ENCODE data around the gene ITIH1.

- TF ChIP-seq EZH2 (IDR thresholded peaks at IDR 0.05): no peak
- TF ChIP-seq CTCF (IDR thresholded peaks at IDR 0.05): no peak
- TF ChIP-seq EZH2phosphoT487 (IDR thresholded peaks at IDR 0.05): no peak
These were observed 22.7 kb downstream of the ITIH1 start for GRCh38 chr3:52800079-52800478.

All from neural progenitor cell (in vitro differentiated cells).